ENCODE data around the gene SNRPA. TPM values are rescaled to one million over a fixed set of nuclear protein-coding genes. Genes with fewer than 3 reads are reported as not detected.

SNRPA gene
- total RNA-seq, 1 donor from 2014 or later: 126 TPM

DNA sequence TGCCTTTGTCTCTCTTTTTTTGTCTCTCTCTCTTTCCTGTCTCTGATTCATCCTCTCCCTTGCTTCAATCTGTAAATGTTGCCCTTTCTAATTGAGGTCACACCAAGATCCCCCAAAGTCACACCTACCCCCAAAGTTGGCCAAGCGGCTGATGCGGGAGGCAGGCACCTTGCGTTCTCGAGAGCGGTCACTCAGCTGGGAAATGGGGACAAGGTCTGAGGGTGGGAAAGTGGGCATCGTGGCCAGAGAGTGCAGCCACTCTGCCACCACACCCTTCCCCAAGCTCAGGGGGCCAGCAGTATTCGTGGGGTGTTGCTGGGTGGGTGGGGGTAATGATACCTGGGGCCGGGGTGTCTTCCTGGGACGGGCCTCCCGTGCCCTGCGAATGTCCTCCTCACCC is 37.1 kb upstream of the SNRPA start:
- H3K27ac Mint-ChIP-seq: peak overlapping the region; percentile 98
- no peaks in the 10 kb centered on the region for H3K27me3 Mint-ChIP-seq
- no peaks in the 10 kb centered on the region for H3K9me3 Mint-ChIP-seq (ENCODE audit: low read depth)
- no peak for DNase-seq (ENCODE audit: low spot score, unreplicated experiment)
- peaks cover 14% of the 10 kb centered on the region for H3K36me3 Mint-ChIP-seq (ENCODE audit: insufficient read depth)
- H3K4me3 Mint-ChIP-seq (ENCODE audit: low read depth): peak overlapping the region; percentile 89
- peaks cover 24% of the 10 kb centered on the region for H3K4me1 Mint-ChIP-seq (ENCODE audit: low read depth)
- TF ChIP-seq, protein P1, sequence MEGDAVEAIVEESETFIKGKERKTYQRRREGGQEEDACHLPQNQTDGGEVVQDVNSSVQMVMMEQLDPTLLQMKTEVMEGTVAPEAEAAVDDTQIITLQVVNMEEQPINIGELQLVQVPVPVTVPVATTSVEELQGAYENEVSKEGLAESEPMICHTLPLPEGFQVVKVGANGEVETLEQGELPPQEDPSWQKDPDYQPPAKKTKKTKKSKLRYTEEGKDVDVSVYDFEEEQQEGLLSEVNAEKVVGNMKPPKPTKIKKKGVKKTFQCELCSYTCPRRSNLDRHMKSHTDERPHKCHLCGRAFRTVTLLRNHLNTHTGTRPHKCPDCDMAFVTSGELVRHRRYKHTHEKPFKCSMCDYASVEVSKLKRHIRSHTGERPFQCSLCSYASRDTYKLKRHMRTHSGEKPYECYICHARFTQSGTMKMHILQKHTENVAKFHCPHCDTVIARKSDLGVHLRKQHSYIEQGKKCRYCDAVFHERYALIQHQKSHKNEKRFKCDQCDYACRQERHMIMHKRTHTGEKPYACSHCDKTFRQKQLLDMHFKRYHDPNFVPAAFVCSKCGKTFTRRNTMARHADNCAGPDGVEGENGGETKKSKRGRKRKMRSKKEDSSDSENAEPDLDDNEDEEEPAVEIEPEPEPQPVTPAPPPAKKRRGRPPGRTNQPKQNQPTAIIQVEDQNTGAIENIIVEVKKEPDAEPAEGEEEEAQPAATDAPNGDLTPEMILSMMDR (IDR thresholded peaks at IDR 0.05; ENCODE audit: unreplicated experiment): no peak

DNA sequence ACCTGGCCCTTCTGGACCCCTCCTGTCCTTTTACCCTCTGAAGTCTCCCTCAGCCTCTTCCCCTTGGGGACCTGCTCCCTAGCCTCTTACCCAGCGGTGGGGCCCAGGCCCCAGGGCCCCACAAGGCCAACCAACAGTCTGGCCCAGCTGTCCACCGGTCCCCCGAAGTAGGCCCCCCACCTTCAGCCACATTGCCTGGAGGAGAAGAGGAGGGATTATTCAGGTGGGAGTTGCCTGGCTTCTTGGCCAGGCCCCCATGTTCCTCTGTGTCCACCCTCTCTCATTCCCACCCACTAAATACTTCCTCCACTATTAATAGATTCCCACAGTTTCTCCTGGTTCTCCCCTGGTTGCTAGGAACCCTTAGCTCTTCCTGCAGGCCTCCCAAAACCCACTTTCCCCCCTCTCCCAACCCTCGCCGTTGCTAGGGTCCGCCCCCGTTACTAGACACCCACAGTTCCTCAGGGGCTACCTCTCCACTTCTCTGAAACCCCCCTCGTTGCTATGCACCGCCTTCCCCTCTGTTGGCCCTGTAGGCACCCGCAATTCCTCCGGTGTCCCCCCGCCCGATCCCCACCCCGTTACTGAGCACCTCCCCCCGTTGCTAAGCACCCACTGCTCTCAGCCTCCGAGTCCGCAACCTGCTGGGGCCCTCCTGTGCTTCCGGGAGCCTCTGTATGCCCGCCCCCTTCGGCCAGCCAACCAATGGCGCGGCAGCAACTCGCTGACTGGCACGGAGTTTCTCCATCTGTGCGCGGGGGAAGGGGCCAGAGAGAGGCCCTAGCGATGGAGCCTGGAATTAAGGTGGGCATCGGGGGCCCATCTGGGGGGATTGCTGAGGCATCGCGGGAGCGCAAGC is 36.3 kb upstream of the SNRPA start:
- peak; percentile 92 for DNase-seq (ENCODE audit: low spot score, unreplicated experiment)
- Mint-ChIP-seq H3K36me3 (ENCODE audit: insufficient read depth) (peaks cover 13% of the 10 kb centered on the region), H3K27ac (peak overlapping the region; percentile 98), H3K4me1 (ENCODE audit: low read depth) (peaks cover 27% of the 10 kb centered on the region), H3K27me3 (no peaks in the 10 kb centered on the region), H3K4me3 (ENCODE audit: low read depth) (peak overlapping the region; percentile 89), H3K9me3 (ENCODE audit: low read depth) (no peaks in the 10 kb centered on the region)
- TF ChIP-seq, protein P1 (IDR thresholded peaks at IDR 0.05; ENCODE audit: unreplicated experiment): no peak

DNA sequence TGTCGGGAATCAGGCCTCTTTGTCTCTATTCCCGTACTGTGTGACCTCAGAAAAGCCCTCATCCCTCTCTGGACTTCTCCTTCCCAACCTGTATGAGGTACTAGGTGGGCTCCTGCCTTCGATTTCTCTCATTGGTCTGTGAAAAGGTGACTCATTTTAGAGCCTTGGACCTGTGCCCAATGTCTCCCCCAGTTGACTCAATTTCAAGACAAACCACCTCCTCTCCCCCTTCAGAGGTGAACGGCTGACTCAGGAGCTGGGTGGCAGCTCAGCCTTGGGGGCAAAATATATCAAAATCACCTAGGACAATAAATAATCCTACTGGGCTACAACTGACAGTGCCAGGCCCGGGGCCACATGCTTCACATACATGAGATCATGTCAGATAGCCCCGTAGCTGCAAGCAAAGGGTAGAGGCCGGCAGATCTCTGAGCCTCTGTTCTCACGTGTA is 34.9 kb upstream of the SNRPA start:
- Mint-ChIP-seq H3K36me3 (ENCODE audit: insufficient read depth) (peaks cover 16% of the 10 kb centered on the region), H3K4me1 (ENCODE audit: low read depth) (peaks cover 40% of the 10 kb centered on the region), H3K9me3 (ENCODE audit: low read depth) (no peaks in the 10 kb centered on the region), H3K4me3 (ENCODE audit: low read depth) (peak overlapping the region; percentile 89), H3K27ac (peak overlapping the region; percentile 98), H3K27me3 (no peaks in the 10 kb centered on the region)
- no peak for DNase-seq (ENCODE audit: low spot score, unreplicated experiment)
- TF ChIP-seq, protein P1 (IDR thresholded peaks at IDR 0.05; ENCODE audit: unreplicated experiment): no peak

DNA sequence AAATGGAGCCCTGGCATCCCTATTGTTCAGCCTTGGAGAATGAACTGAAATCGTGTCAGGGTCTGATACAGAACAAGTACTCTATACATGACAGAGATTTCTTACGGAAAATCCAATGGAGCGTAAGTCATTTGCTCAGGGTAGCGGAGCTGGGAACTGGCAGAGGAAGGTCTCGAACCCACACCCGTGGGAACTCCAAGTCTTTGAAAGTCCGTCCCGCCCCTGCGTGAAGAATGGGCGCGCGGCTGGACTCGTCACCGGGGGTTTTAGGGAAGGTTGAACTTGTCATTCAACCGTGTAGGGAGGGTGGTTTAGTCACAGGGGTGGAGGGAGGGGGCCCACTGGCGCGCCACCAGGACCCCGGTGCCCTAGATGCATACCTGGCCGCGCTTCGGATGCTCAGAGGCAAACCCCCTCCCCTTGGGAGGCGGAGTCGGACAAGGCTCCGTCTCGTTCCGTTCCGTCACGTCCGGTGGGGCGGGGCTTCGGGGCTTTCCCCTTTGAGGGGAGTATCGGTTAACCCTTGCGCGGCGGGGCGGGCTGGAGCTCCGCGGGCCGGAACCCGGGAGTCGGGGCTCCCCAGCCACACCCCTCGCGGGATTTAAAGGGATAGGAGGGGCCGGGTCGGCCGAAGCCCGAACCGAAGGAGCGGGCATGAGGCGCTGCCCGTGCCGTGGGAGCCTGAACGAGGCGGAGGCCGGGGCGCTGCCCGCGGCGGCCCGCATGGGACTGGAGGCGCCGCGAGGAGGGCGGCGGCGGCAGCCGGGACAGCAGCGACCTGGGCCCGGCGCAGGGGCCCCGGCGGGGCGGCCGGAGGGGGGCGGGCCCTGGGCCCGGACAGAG is 34.3 kb upstream of the SNRPA start, which contains the start of the genes COQ8B and ITPKC:
TSS of gene COQ8B (minus strand) at position 405 of the 843 bp plus-strand sequence. CDS start 2,254 bp downstream, outside the sequence.
TSS of gene ITPKC (plus strand) at position 631 of the 843 bp plus-strand sequence. CDS start at position 655, 24 bp downstream.
- Mint-ChIP-seq H3K36me3 (ENCODE audit: insufficient read depth) (peaks cover 13% of the 10 kb centered on the region), H3K4me3 (ENCODE audit: low read depth) (peak within 1 kb of the TSS; percentile 89), H3K4me1 (ENCODE audit: low read depth) (peaks cover 41% of the 10 kb centered on the region), H3K27me3 (no peaks in the 10 kb centered on the region), H3K9me3 (ENCODE audit: low read depth) (no peaks in the 10 kb centered on the region), H3K27ac (peak within 1 kb of the TSS; percentile 98)
- peak; percentile 100 for DNase-seq (ENCODE audit: low spot score, unreplicated experiment)
- TF ChIP-seq, protein P1 (IDR thresholded peaks at IDR 0.05; ENCODE audit: unreplicated experiment): peak; percentile 31

Data from progenitor cell of endocrine pancreas (in vitro differentiated cells).